GM23248 (cell line): ENCODE measurements around the gene PARK7.

Experiments
- EZH2 ChIP-seq: fragments of 200-600 bp; sonication (generic); IDR thresholded peaks from 2 replicates; pipeline ENCODE4 v1.6.1; 2018; ENCODE audit warnings: antibody characterized with exemption, mild to moderate bottlenecking; ENCODE audit not compliant: insufficient read depth, poor library complexity, severe bottlenecking
- EZH2phosphoT487 ChIP-seq: fragments of 200-600 bp; sonication (generic); IDR thresholded peaks from 2 replicates; pipeline ENCODE4 v1.6.1; 2018; ENCODE audit warnings: antibody characterized with exemption, moderate library complexity, mild to moderate bottlenecking, low read depth; ENCODE audit not compliant: insufficient read depth

- TF ChIP-seq EZH2phosphoT487: no peak
- TF ChIP-seq EZH2: no peak
Observed at GRCh38 chr1:8011016-8011415, 49.5 kb downstream of the PARK7 start.
